Muscle layer of colon (tissue), 2 donors: ENCODE measurements around the gene GPRC5C.

Experiments
- H3K27ac ChIP-seq: one replicate; pipeline ENCODE4 v1.7.0; 2013; ENCODE audit warnings: low read depth, mild to moderate bottlenecking, low read length, moderate library complexity
- H3K27me3 ChIP-seq, 2 donors: one replicate each; pipeline ENCODE4 v1.7.0; 2013; ENCODE audit warnings: low read length in 2 of 2, mild to moderate bottlenecking in 2 of 2; ENCODE audit not compliant: insufficient read depth in 2 of 2, control insufficient read depth in 1 of 2
- H3K36me3 ChIP-seq: one replicate; pipeline ENCODE4 v1.7.0; 2013; ENCODE audit warnings: mild to moderate bottlenecking, low read length; ENCODE audit not compliant: insufficient read depth
- H3K4me1 ChIP-seq: one replicate; pipeline ENCODE4 v1.7.0; 2013; ENCODE audit warnings: mild to moderate bottlenecking, low read length; ENCODE audit not compliant: insufficient read depth
- H3K4me3 ChIP-seq, 2 donors: one replicate each; pipeline ENCODE4 v1.7.0; 2013; ENCODE audit warnings: low read length in 2 of 2, low read depth in 1 of 2, mild to moderate bottlenecking in 1 of 2, moderate library complexity in 1 of 2
- H3K9ac ChIP-seq: one replicate; pipeline ENCODE4 v1.7.0; 2013; ENCODE audit warnings: low read length
- H3K9me3 ChIP-seq: one replicate; pipeline ENCODE4 v1.7.0; 2013; ENCODE audit warnings: mild to moderate bottlenecking, low read length
- donor health status: abdominal sarcoma.
- donor health status: Adenocarcinoma of cecum.

GPRC5C gene

DNA sequence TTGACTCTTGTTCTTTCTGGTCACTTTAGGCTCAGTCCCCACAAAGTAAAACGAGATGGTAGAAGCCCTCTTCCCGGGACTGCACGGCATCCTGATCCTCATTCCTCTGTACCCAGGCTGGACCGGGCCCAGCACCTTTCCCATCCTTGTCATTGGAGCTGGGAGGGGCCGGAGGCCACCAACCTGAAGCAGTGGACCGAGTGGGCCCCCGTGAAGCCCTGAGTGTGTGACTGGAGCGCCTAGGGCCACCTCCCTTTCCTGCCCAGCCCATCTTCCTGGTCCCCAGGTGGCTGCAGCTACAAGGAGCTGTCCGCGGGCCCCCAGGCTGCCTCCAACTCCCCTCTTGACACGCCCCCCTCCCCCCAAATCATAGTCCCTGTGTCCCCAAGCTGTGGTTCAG lies 17.4 kb downstream of the GPRC5C start:
- H3K9ac ChIP-seq: no peak overlapping the region
- H3K4me1 ChIP-seq: peaks cover 9% of the 10 kb centered on the region
- H3K4me3 ChIP-seq: no peak overlapping the region
- H3K27me3 ChIP-seq: no peaks in the 10 kb centered on the region
- no peak overlapping the region for H3K27ac ChIP-seq
- no peaks in the 10 kb centered on the region for H3K36me3 ChIP-seq
- H3K9me3 ChIP-seq: no peaks in the 10 kb centered on the region

DNA sequence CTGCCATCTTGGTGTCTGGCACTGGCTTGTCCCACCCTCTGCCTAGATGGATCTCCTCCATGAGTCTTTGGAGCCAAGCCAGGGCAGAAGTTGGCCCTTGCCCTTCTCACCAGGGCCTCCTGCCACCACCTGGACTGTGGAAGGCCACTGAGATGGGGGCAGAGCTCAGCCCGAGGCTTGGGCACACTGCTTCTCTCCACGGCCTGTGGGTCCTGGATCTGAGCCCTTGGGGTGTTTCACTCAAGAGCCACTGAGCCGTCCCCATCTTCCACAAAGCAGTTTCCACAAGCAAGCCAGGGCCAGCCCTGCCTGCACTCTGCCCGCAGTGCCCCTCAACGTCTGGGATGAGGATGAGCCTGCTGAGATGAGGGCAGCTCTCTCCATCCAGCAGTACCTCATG lies 17.9 kb downstream of the GPRC5C start:
- H3K27ac ChIP-seq: no peak overlapping the region
- H3K4me3 ChIP-seq: no peak overlapping the region
- H3K9me3 ChIP-seq: no peaks in the 10 kb centered on the region
- no peaks in the 10 kb centered on the region for H3K27me3 ChIP-seq
- no peaks in the 10 kb centered on the region for H3K36me3 ChIP-seq
- H3K9ac ChIP-seq: no peak overlapping the region
- peaks cover 12% of the 10 kb centered on the region for H3K4me1 ChIP-seq

DNA sequence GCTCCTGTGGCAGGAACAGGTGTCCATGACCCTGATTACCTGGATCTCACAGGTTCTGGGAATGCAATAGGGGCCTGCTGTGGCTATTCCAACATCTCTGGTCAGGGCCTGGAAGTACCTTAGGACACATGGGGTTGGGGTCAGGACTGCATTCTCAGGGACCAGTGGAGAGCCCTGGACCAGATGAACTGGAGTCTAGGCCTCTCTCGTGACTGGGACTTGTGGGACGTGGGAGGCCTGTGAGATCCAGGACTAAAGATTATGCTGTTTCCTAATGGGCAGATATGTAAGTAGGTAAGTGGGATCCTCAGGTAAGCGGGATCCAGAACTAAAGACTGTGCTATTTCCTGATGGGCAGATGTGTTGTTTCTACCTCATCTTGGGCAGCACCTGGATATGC lies 18.3 kb downstream of the GPRC5C start:
- Histone ChIP-seq H3K36me3 (no peaks in the 10 kb centered on the region), H3K4me3 (no peak overlapping the region), H3K9me3 (no peaks in the 10 kb centered on the region), H3K9ac (no peak overlapping the region), H3K27ac (no peak overlapping the region), H3K27me3 (no peaks in the 10 kb centered on the region), H3K4me1 (peaks cover 15% of the 10 kb centered on the region)

GRCh38 chr17:74450925-74451403 lies 19.1 kb downstream of the GPRC5C start:
- H3K4me1 ChIP-seq: peaks cover 15% of the 10 kb centered on the region

GRCh38 chr17:74451557-74451956 lies 19.7 kb downstream of the GPRC5C start:
- H3K27me3 ChIP-seq: no peaks in the 10 kb centered on the region
- H3K9me3 ChIP-seq: no peaks in the 10 kb centered on the region
- H3K9ac ChIP-seq: no peak overlapping the region
- no peak overlapping the region for H3K27ac ChIP-seq
- H3K36me3 ChIP-seq: no peaks in the 10 kb centered on the region
- H3K4me3 ChIP-seq: no peak overlapping the region
- H3K4me1 ChIP-seq: peaks cover 15% of the 10 kb centered on the region

More at GRCh38 chr17:74450925-74451403, 19.1 kb downstream of the GPRC5C start:
- Histone ChIP-seq H3K4me3 (no peak overlapping the region), H3K27me3 (no peaks in the 10 kb centered on the region), H3K27ac (no peak overlapping the region), H3K9me3 (no peaks in the 10 kb centered on the region), H3K36me3 (no peaks in the 10 kb centered on the region), H3K9ac (no peak overlapping the region)

DNA sequence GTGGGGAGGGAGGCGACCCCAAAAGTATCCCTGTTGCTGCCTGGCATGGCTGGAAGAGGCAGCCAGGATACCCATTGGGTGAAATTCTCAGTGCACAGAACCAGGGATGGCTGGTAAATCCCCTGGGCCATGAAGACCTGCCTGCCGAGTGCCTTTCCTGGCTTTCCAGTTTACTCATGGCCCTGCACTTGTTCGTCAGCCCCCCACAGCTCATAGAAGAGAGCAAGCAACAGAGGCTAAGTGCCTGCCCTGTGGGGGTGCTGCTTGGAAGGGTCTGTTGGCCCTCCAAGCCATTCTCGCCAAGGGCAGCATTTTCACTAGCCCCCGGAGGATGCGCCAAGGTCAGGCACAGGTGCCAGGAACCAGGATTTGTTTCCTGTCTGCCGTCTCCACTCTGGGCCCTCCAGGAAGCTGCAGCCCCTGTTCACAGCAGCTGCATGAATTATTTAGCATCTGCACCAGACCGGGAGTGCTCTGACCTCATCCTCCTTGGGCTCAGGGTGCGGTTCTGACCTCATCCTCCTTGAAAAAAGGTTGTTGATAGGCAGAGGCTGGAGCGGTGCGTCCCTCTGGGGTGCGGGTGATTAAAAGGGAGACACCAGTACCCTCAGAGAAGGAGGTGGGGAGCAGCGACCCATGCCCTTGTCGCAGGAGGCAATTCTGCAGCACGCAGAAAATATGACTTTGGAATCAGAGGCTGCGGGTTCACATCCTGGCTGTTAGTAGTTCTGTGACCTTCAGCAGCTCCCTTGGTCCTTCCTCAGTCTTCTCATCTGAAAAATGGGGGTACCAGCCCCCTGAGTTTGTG lies 20.3 kb downstream of the GPRC5C start:
- no peaks in the 10 kb centered on the region for H3K27me3 ChIP-seq
- H3K4me3 ChIP-seq: no peak overlapping the region
- H3K27ac ChIP-seq: no peak overlapping the region
- H3K9me3 ChIP-seq: no peaks in the 10 kb centered on the region
- H3K36me3 ChIP-seq: no peaks in the 10 kb centered on the region
- no peak overlapping the region for H3K9ac ChIP-seq
- peaks cover 19% of the 10 kb centered on the region for H3K4me1 ChIP-seq

DNA sequence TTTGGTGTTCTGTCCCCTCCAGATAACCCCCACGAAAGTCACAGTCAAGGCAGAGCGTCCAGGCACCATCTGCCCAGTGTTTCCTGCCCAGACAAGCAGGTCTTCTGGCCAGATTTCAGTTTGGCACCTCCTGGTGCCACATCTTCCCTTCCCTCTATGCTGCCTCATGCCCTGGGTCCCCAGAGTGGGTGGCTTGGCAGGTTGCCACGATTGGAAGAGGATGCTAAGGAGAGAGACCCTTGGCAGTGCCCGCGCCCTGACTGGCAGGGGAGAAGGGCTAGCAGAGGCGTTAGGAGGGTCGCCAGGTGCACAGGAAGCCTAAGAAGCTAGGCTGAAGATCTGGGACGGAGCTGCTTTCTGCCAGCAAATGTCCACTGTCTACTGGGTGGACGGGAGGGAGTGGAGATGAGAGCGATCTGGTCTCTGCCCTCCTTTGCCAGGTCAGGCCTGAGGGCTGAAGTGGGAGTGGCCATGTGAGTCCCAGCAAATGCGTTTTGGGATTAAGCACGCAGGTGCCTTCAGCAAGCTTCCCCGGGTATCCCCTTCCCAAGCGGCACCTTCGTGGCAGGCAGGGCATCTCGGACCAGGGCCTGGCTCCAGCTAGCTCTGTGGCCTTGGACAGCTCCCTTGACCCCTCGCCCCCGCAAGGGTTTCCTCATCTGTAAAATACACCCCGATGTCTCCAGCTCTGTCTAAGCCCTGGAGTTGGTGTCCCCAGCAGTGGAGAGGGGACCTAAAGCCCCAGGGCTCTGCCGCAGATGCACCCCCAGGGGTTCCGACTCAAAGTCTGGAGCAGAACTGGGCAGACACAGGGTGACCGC lies 21.2 kb downstream of the GPRC5C start:
- Histone ChIP-seq H3K4me1 (peaks cover 26% of the 10 kb centered on the region), H3K27ac (no peak overlapping the region), H3K27me3 (no peaks in the 10 kb centered on the region), H3K4me3 (no peak overlapping the region), H3K9ac (no peak overlapping the region), H3K9me3 (no peaks in the 10 kb centered on the region), H3K36me3 (no peaks in the 10 kb centered on the region)

DNA sequence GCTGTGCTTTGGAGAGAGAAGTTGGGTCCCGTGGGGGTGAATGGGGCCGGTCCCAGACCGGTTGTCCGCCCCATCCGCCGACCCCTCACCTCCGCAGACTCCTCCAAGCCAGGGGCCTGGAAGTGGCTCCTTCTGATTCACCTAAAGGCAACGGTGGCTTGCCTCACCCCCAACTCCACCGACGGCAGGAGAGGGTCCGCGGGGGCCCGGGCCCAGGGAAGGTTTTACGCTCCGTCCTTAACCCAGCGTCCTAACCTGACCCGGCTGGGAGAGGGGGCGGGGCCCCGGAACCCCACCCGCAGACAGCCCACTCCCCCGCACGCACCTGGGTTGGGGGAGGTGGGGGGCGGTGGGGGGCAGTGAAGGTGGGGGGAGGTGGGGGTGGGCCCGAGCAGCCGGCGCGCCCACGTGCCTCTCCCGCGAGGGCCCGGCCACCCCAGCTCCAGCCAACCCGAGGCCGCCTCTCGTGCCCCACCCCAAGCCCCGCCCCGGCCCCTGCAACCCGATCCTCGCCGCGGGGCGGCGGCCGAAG lies 21.8 kb downstream of the GPRC5C start:
- H3K4me1 ChIP-seq: peaks cover 26% of the 10 kb centered on the region
- H3K36me3 ChIP-seq: no peaks in the 10 kb centered on the region
- H3K27me3 ChIP-seq: no peaks in the 10 kb centered on the region
- H3K27ac ChIP-seq: no peak overlapping the region
- no peaks in the 10 kb centered on the region for H3K9me3 ChIP-seq
- no peak overlapping the region for H3K9ac ChIP-seq
- H3K4me3 ChIP-seq: peak overlapping the region in 1 of 2 donors; percentile 68

DNA sequence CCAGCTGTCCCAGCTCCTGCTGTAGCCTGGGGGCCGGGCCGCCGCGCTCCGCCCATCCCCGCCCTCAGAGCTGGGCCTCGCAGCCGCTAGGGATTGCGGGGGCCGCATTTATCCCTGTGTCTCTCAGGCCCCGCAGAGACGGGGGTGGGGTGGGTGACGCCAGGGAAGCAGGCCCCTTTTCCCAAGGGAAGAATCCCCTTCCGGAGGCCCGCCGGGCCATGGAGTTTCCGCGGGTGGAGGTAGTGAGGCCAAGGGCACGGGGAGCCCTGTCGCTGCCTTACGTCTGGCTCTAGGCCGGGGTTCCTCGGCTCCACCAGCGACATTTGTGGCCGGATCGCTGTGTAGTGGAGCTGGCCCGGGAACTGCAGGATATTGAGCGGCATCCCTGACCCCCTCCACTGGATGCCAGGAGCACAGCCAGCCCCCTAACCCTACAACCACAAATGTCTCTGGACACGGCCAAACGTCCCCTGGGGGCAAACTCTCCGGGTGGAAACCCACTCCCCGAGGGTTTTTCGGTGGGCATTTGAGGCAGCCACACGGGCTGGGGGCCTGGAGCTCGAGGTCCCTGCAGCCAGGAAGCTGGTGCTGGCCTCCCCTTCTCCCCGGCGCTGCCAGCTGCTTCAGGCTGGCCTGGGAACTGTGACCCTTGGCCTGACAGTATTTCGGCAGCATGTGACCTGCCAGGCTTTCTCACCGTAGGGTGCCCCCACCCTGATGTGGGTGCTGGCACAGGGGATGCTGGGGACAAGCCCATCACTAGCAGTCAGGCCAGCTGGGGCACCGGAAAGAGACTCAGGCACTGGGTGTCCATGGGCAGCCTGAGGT lies 22.5 kb downstream of the GPRC5C start:
- H3K4me1 ChIP-seq: peaks cover 26% of the 10 kb centered on the region
- no peaks in the 10 kb centered on the region for H3K27me3 ChIP-seq
- H3K36me3 ChIP-seq: no peaks in the 10 kb centered on the region
- peak overlapping the region; percentile 54 for H3K27ac ChIP-seq
- H3K9me3 ChIP-seq: no peaks in the 10 kb centered on the region
- peak overlapping the region; percentile 52 to 68 for H3K4me3 ChIP-seq
- peak overlapping the region; percentile 61 for H3K9ac ChIP-seq

- Histone ChIP-seq H3K27me3 (no peaks in the 10 kb centered on the region), H3K36me3 (no peaks in the 10 kb centered on the region), H3K4me3 (peak overlapping the region in 1 of 2 donors; percentile 52), H3K9ac (peak overlapping the region; percentile 61), H3K4me1 (peaks cover 26% of the 10 kb centered on the region), H3K27ac (no peak overlapping the region), H3K9me3 (no peaks in the 10 kb centered on the region)
Observed at GRCh38 chr17:74455025-74455545, 23.2 kb downstream of the GPRC5C start.
